HepG2 (cell line): ENCODE measurements around the gene AGBL1. TPM values are rescaled to one million over a fixed set of nuclear protein-coding genes. Genes with fewer than 3 reads are reported as not detected.

Experiments used
- MTA3 ChIP-seq: sonication (generic); formaldehyde crosslinking; IDR thresholded peaks from 2 replicates; pipeline ENCODE4 v1.4.0; 2020; ENCODE audit warnings: missing genetic modification reagents
- PAX8 ChIP-seq: sonication (generic); formaldehyde crosslinking; IDR thresholded peaks from 2 replicates; pipeline ENCODE4 v1.8.0; 2022; ENCODE audit warnings: mild to moderate bottlenecking, missing genetic modification reagents, borderline replicate concordance
- RERE ChIP-seq: IDR thresholded peaks from 2 replicates; pipeline ENCODE4 v1.6.1; 2016; ENCODE audit warnings: low read depth, missing genetic modification reagents, missing compliant biosample characterization
- ZBTB49 ChIP-seq: sonication (generic); formaldehyde crosslinking; IDR thresholded peaks from 2 replicates; pipeline ENCODE4 v1.4.0; 2020; ENCODE audit warnings: missing genetic modification reagents, borderline replicate concordance
- ZNF337 ChIP-seq: sonication (generic); formaldehyde crosslinking; IDR thresholded peaks from 2 replicates; pipeline ENCODE4 v1.5.1; 2020; ENCODE audit warnings: missing genetic modification reagents, low read depth, mild to moderate bottlenecking, borderline replicate concordance
- ZNF850 ChIP-seq: sonication (generic); formaldehyde crosslinking; conservative IDR thresholded peaks from 2 replicates; pipeline ENCODE4 v1.9.0; 2021; ENCODE audit warnings: mild to moderate bottlenecking, missing genetic modification reagents
- polyA plus RNA-seq, 8 experiments: library from polyadenylated mRNA; depleted of rRNA in 3 of 8; stranded (reverse) in 7 of 8; unstranded in 1 of 8; fragments of >200 nt; fragmentation: Illumina TruSeq in 4 of 8; extraction: Trizol in 4 of 8; gene quantifications; 2 replicates each; pipeline versions ENCODE4 v1.2.1 to v1.2.3, GENCODE V29; 2011 to 2016; ENCODE audit warnings: low read depth in 4 of 8, missing spikeins in 1 of 8, mixed read lengths in 1 of 8; ENCODE audit not compliant: insufficient read depth in 1 of 8
- total RNA-seq, 5 experiments: library from RNA; depleted of rRNA; stranded (reverse); fragments of >200 nt; fragmentation: Illumina TruSeq; extraction: Trizol; gene quantifications; 2 replicates each; pipeline ENCODE4 v1.2.3, GENCODE V29; 2016; ENCODE audit warnings: low read depth in 1 of 5

The AGBL1 gene
- total and polyA plus RNA-seq, 2 of the 13 experiments (the other 11 are each of a cell fraction or from before 2014, with no cell fraction given), result 0.01 TPM; not detected in 1

GRCh38 chr15:86273309-86273708, 193.6 kb downstream of the AGBL1 start (continued):
- no peak for TF ChIP-seq ZBTB49 (CRISPR knock-in tag)
- TF ChIP-seq PAX8, result no peak
- TF ChIP-seq MTA3 (CRISPR knock-in tag), result no peak
- no peak for TF ChIP-seq RERE (CRISPR knock-in tag)
- TF ChIP-seq ZNF850 (CRISPR knock-in tag), result no peak
- TF ChIP-seq ZNF337, result no peak
